OCI-M1 (cell line): ENCODE data around the gene TRPM7.
"Not testable (repeated sequence)": the region's sequence is repeated elsewhere in the genome, so short reads cannot be mapped to it uniquely, and the experiment has no call there.

ENCODE experiments used
- DNase-seq: peaks from one replicate; lab custom pipeline; 2025; lab: John Stamatoyannopoulos, UW

The TRPM7 gene

GRCh38 chr15:50670115-50670514, 16.5 kb downstream of the TRPM7 start:
- DNase-seq: no peak

GRCh38 chr15:50669611-50670010, 17.0 kb downstream of the TRPM7 start:
- no peak for DNase-seq

DNA sequence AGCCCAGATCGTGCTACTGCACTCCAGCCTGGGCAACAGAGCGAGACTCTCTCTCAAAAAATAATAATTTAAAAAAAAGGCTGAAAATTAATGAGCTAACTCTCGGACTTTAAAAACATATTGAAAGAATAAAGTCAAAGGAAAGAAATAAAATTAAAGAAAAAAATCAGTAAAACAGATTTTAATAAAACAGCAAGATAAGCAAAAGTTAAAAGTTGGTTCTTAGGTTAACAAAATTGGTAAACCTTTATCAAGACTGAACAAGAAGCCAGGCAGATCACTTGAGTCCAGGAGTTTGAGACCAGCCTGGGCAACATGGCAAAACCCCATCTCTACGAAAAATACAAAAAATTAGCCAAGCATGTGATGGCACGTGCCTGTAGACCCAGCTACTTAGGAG, 20.7 kb downstream of the TRPM7 start:
- DNase-seq: no peak

DNA sequence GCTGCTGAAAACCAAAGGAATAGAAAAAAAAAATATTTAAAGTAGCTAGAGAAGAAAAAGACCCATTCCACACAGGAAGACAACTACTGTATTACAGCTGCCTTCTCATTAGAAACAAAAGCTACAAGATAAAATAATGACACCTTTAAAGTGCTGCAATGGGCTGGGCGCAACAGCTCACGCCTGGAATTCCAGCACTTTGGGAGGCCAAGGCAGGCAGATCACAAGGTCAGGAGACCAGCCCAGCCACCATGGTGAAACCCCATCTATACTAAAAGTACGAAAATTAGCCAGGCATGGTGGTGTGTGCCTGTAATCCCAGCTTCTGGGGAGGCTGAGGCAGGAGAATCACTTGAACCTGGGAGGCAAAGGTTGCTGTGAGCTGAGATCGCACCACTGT, 31.0 kb downstream of the TRPM7 start:
- no peak for DNase-seq

DNA sequence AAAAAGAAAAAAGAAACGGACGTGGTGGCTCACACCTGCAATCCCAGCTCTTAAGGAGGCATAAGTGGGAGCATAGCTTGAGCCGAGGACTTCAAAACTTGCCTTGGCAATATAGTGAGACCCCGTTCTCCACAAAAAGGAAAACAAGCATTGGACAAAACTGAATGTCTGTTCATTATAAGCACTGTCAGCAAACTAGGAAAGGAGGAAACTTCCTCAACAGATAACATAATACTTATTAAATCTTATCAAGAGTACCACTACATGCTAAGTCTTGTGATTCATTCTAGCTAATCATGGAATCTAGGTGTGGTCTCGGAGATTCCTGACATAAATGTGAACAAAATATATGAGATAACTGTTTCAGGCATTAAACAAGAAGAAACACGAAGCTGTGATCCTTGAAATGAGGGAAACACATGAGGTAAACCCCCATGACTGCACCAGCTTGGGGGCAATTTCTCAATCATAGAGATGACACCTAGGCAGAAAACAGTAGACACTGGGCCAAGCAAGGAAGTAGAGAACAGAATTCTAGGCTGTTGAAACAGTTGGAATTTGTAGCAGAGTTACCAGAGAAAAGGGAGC, 33.3 kb downstream of the TRPM7 start:
- no peak for DNase-seq

DNA sequence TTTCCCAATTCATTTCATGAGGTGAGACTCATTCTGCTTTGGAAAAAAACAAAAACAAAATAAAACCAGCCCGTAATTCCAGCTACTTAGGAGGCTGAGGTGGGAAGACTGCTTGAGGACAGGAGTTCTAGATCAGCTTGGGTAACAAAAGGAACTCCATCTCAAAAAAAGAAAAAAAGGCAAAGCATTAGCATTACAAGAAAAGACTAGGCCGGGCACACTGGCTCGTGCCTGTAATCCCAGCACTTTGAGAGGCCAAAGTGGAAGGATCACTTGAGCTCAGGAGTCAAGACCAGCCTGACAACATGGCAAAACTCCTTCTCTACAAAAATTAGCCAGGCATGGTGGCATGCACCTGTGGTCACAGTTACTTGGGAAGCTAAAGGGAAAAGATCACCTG, 33.9 kb downstream of the TRPM7 start:
- no peak for DNase-seq

GRCh38 chr15:50641318-50641717, 45.3 kb downstream of the TRPM7 start:
- peak; percentile 21 for DNase-seq

GRCh38 chr15:50636146-50636545, 50.5 kb downstream of the TRPM7 start:
- no peak for DNase-seq

- no peak for DNase-seq
These were observed 52.9 kb downstream of the TRPM7 start for GRCh38 chr15:50633653-50634052.

- DNase-seq: no peak
These were observed 58.2 kb downstream of the TRPM7 start for GRCh38 chr15:50628421-50628820.

- DNase-seq: peak; percentile 53
These were observed 59.1 kb downstream of the TRPM7 start for GRCh38 chr15:50627351-50628055.

DNA sequence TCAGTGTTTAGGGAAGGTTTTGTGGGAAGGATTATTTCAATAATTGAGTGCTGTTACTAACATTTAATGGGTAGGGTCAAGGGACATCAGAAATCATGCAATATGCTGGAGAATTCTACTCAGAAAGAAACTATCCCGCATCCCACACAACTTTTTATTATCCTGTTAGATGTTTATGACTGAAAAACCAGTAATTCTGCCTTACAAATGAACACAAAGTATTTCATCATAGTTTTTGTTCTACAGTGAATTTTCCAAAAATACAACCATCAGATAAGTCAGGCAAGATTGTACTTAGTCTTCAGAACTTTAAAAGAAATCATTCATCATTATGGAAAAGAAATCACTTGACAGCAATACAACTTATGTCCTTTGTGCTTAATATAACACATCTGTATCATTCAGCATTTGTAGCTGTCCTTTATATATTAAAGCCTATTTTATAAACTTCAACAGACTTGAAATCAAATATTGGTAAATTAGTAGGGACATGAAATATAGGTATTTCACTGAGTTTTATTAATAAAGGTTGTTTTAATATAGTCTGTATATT, 61.9 kb downstream of the TRPM7 start:
- peak; percentile 61 for DNase-seq

- peak; percentile 26 for DNase-seq
These were observed 64.1 kb downstream of the TRPM7 start for GRCh38 chr15:50622361-50622943.

DNA sequence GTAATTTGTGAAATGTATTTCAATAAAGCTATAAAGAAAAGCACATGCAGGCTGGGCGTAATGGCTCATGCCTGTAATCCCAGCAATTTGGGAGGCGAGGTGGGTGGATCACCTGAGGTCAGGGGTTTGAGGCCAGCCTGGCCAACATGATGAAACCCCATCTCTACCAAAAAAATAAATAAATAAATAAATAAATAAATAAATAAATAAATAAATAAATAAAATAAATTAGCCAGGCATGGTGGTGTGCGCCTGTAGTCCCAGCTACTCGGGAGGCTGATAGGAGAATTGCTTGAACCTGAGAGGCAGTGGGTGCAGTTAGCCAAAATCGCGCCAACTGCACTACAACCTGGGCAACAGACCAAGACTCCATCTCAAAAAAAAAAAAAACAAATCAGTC, 69.6 kb downstream of the TRPM7 start:
- not testable (repeated sequence) for DNase-seq

DNA sequence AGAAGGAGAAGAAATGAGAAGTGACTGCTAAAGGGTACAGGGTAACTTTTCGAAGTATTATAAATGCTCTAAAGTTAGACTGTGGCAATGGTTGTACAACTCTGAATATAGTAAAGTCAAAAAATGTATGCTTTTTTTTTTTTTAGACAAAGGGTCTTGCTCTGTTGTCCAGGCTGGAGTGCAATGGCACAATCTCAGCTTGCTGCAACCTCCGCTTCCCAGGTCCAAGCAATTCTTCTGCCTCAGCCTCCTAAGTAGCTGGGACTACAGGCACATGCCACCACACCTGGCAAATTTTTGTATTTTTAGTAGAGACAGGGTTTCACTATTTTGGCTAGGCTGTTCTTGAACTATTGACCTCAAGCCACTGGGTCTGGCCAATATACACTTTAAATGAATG, 70.0 kb downstream of the TRPM7 start:
- not testable (repeated sequence) for DNase-seq

DNA sequence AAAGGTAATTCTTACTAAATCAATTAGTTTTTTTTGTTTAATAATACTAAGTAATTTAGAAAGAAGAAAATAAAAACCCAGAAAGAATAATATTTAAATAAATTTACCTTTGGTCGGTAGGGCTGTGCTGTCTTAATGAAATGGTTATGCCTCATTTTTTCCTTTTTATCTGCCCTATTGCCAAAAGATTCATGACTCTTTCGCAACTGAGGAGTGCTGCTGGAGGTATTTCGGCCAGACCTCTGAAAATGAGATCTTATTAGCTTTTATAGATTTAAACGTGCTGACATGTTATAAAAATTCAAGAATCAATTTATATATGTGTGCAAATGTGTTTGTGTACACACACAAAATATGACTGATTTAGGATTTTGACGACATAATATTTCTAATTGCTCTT, 73.0 kb downstream of the TRPM7 start:
- no peak for DNase-seq

GRCh38 chr15:50607129-50607528, 79.5 kb downstream of the TRPM7 start:
- DNase-seq: no peak

DNA sequence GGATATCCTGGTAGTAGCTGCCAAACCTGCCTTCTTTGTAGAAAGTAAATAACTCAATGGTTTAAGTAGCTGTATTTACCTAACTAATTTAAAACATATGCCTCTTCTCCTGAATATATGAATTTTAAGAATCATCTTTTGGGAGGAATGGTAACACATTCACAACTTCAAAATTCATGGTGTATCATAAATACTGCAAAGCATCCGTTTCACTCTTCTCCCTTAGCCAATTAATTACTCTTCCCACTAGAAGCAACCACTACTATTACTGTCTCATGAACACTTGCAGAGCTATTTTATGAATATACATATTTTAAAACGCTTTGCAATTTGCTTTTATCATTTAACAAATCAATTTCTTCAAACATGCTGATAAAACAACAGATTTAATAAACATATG, 81.1 kb downstream of the TRPM7 start:
- DNase-seq: no peak

DNA sequence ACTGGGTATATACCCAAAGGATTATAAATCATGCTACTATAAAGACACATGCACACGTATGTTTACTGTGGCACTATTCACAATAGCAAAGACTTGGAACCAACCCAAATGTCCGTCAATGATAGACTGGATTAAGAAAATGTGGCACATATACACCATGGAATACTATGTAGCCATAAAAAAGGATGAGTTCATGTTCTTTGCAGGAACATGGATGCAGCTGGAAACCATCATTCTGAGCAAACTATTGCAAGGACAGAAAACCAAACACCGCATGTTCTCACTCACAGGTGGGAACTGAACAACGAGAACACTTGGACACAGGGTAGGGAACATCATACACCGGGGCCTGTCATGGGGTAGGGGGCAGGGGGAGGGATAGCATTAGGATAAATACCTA, 84.6 kb downstream of the TRPM7 start:
- not testable (repeated sequence) for DNase-seq

DNA sequence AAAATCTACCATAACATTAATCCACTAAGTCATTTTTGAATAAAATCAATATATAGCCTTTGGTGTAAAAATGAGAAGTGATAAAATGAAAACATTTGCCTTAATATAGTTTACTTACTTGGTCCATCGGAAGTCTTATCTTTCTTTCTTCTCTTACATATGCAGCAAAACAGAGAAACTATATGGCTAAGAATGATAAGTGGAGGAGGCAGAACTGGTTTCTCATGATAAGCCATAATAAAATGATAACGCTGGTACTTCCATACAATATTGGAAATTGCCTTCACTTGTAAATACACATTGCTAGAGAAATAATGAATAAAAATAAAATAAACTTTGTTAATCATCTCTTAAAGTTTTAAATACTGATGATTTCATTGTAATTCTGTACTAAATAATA, 92.3 kb downstream of the TRPM7 start:
- DNase-seq: peak; percentile 89

DNA sequence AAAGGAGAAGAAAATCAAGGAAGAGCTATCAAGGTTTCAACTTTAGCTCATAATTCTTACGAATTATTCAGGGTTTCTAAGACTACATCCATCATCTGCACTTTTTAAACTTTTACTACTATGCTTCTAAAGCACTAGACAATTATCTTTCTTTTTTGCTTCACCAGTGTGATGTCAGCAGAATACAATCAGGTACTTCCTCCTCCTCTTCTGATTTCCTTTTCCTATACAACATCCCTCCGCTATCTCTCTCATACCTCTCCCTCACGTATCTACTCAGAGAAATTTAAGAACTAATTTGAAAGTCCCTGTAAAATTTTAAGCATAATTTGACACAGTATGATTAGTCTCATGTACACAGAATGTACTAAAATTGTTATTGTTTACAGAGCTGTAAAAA, 92.8 kb downstream of the TRPM7 start:
- peak; percentile 77 for DNase-seq

DNA sequence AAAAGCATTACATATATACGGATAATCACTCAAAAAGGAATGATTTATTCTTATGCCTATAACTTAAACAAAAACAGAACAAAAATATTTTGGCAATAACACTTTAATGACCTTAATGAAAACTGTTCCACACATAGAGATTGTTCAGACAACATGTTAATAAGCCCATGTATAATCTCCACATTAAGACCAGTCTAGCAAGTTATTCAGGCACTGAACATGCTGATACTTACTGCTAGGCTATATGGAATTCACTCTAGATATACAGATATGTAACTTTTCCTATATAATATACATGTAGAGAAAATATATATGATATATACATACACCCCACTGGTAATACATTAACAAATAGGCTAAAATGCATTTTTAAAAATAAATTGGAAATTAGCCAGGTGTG, 96.3 kb downstream of the TRPM7 start:
- no peak for DNase-seq

DNA sequence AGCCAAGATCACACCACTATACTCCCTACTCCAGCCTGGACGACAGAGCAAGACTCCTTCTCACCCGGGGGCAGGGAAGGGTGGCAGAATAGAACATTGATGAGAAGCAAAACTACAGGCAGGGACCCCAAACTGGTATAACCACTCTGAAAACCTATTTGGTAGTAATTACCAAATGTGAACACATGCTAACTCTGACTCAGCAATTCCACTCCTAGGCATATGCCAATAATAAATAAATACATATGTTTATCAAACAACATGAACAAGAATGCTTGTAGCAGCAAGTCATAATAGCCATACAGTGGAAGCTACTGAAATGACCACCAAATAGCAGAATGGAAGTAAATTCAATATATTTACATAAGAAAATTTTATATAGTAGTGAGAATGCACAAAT, 109.1 kb downstream of the TRPM7 start:
- no peak for DNase-seq
